ENCODE data around the gene EDIL3.

The EDIL3 gene

GRCh38 chr5:83983852-83984251 is 400.8 kb downstream of the EDIL3 start:
- Histone ChIP-seq H3K9me2 (ENCODE audit: low read depth, low read length) (no peaks in the 10 kb centered on the region), H3K4me2 (ENCODE audit: low read length) (no peak overlapping the region), H3K36me3 (ENCODE audit: insufficient read depth, low read length) (no peaks in the 10 kb centered on the region), H3K27me3 (ENCODE audit: insufficient read depth, low read length) (no peaks in the 10 kb centered on the region), H2AFZ (ENCODE audit: low read length) (no peak overlapping the region), H3K27ac (ENCODE audit: low read depth, low read length, poor library complexity, severe bottlenecking) (no peak overlapping the region), H3K79me2 (ENCODE audit: insufficient read depth, low read length) (no peaks in the 10 kb centered on the region), H3K4me3 (ENCODE audit: low read depth, low read length, poor library complexity, severe bottlenecking) (no peak overlapping the region), H3F3A (ENCODE audit: insufficient read depth, low read length) (no peaks in the 10 kb centered on the region), H3K9ac (ENCODE audit: low read length) (no peak overlapping the region), H4K20me1 (ENCODE audit: insufficient read depth, low read length) (no peaks in the 10 kb centered on the region), H3K4me1 (ENCODE audit: insufficient read depth, low read length, severe bottlenecking) (no peaks in the 10 kb centered on the region), H3K9me3 (ENCODE audit: low read length) (no peaks in the 10 kb centered on the region)
- TF ChIP-seq CTCF (IDR thresholded peaks at IDR 0.05; ENCODE audit: low read length): no peak
- TF ChIP-seq EZH2 (IDR thresholded peaks at IDR 0.05; ENCODE audit: borderline replicate concordance, low read length): no peak

- no peaks in the 10 kb centered on the region for H3K27me3 ChIP-seq (ENCODE audit: insufficient read depth, low read length)
- no peaks in the 10 kb centered on the region for H3K36me3 ChIP-seq (ENCODE audit: insufficient read depth, low read length)
- H3K27ac ChIP-seq (ENCODE audit: low read depth, low read length, poor library complexity, severe bottlenecking): no peak overlapping the region
- no peak overlapping the region for H2AFZ ChIP-seq (ENCODE audit: low read length)
- no peaks in the 10 kb centered on the region for H3K4me1 ChIP-seq (ENCODE audit: insufficient read depth, low read length, severe bottlenecking)
- TF ChIP-seq CTCF (IDR thresholded peaks at IDR 0.05; ENCODE audit: low read length): no peak
- TF ChIP-seq EZH2 (IDR thresholded peaks at IDR 0.05; ENCODE audit: borderline replicate concordance, low read length): no peak
- no peak overlapping the region for H3K9ac ChIP-seq (ENCODE audit: low read length)
- H3F3A ChIP-seq (ENCODE audit: insufficient read depth, low read length): no peaks in the 10 kb centered on the region
- H3K9me3 ChIP-seq (ENCODE audit: low read length): no peaks in the 10 kb centered on the region
- no peak overlapping the region for H3K4me2 ChIP-seq (ENCODE audit: low read length)
- H4K20me1 ChIP-seq (ENCODE audit: insufficient read depth, low read length): no peaks in the 10 kb centered on the region
- no peaks in the 10 kb centered on the region for H3K9me2 ChIP-seq (ENCODE audit: low read depth, low read length)
- H3K79me2 ChIP-seq (ENCODE audit: insufficient read depth, low read length): no peaks in the 10 kb centered on the region
- H3K4me3 ChIP-seq (ENCODE audit: low read depth, low read length, poor library complexity, severe bottlenecking): no peak overlapping the region
These were observed 410.5 kb downstream of the EDIL3 start for GRCh38 chr5:83973925-83974815.

GRCh38 chr5:83972909-83973308 is 411.8 kb downstream of the EDIL3 start:
- Histone ChIP-seq H4K20me1 (ENCODE audit: insufficient read depth, low read length) (no peaks in the 10 kb centered on the region), H3K79me2 (ENCODE audit: insufficient read depth, low read length) (no peaks in the 10 kb centered on the region), H3K9me2 (ENCODE audit: low read depth, low read length) (no peaks in the 10 kb centered on the region), H3K4me3 (ENCODE audit: low read depth, low read length, poor library complexity, severe bottlenecking) (no peak overlapping the region), H3K27me3 (ENCODE audit: insufficient read depth, low read length) (no peaks in the 10 kb centered on the region), H3K36me3 (ENCODE audit: insufficient read depth, low read length) (no peaks in the 10 kb centered on the region), H3K4me2 (ENCODE audit: low read length) (no peak overlapping the region), H3F3A (ENCODE audit: insufficient read depth, low read length) (no peaks in the 10 kb centered on the region), H3K9me3 (ENCODE audit: low read length) (no peaks in the 10 kb centered on the region), H3K27ac (ENCODE audit: low read depth, low read length, poor library complexity, severe bottlenecking) (no peak overlapping the region), H3K4me1 (ENCODE audit: insufficient read depth, low read length, severe bottlenecking) (no peaks in the 10 kb centered on the region), H2AFZ (ENCODE audit: low read length) (no peak overlapping the region), H3K9ac (ENCODE audit: low read length) (no peak overlapping the region)
- TF ChIP-seq EZH2 (IDR thresholded peaks at IDR 0.05; ENCODE audit: borderline replicate concordance, low read length): no peak
- no peak for TF ChIP-seq CTCF (IDR thresholded peaks at IDR 0.05; ENCODE audit: low read length)

All from OCI-LY1 (cell line).